Neural crest cell (in vitro differentiated cells): ENCODE data around the gene FOXN1. TPM values are rescaled to one million over a fixed set of nuclear protein-coding genes. Genes with fewer than 3 reads are reported as not detected.
"Not testable (repeated sequence)": the region's sequence is repeated elsewhere in the genome, so short reads cannot be mapped to it uniquely, and the experiment has no call there.

Experiments used
- DNase-seq: peaks from one replicate; pipeline ENCODE4 v3.0.0; 2021; ENCODE audit warnings: low read depth, mixed read lengths, low spot score
- H3K27ac Mint-ChIP-seq: one replicate; pipeline ENCODE4 v1.8.0; 2021; ENCODE audit warnings: mild to moderate bottlenecking, mixed read lengths; ENCODE audit not compliant: unreplicated experiment
- H3K27me3 Mint-ChIP-seq: 2 replicates; pipeline ENCODE4 v1.8.0; 2021; ENCODE audit warnings: low read depth, mild to moderate bottlenecking, mixed read lengths
- H3K36me3 Mint-ChIP-seq: 2 replicates; pipeline ENCODE4 v1.8.0; 2021; ENCODE audit warnings: low read depth, mild to moderate bottlenecking, mixed read lengths
- H3K4me1 Mint-ChIP-seq: 2 replicates; pipeline ENCODE4 v1.8.0; 2021; ENCODE audit warnings: mixed read lengths
- H3K4me3 Mint-ChIP-seq: one replicate; pipeline ENCODE4 v1.8.0; 2021; ENCODE audit warnings: mild to moderate bottlenecking, mixed read lengths
- H3K9me3 Mint-ChIP-seq: 2 replicates; pipeline ENCODE4 v1.8.0; 2021; ENCODE audit warnings: mixed read lengths
- total RNA-seq: library from RNA; stranded (reverse); gene quantifications from 2 replicates; pipeline ENCODE4 v1.2.1, GENCODE V29; 2021
- TF ChIP-seq, protein P1 (sequence below): fragments of 200-600 bp; sonication (generic); conservative IDR thresholded peaks from 2 replicates; pipeline ENCODE4 v1.5.0; 2021; ENCODE audit warnings: antibody characterized with exemption, mild to moderate bottlenecking

FOXN1 gene
- total RNA-seq, 1 donor from 2014 or later: not detected

DNA sequence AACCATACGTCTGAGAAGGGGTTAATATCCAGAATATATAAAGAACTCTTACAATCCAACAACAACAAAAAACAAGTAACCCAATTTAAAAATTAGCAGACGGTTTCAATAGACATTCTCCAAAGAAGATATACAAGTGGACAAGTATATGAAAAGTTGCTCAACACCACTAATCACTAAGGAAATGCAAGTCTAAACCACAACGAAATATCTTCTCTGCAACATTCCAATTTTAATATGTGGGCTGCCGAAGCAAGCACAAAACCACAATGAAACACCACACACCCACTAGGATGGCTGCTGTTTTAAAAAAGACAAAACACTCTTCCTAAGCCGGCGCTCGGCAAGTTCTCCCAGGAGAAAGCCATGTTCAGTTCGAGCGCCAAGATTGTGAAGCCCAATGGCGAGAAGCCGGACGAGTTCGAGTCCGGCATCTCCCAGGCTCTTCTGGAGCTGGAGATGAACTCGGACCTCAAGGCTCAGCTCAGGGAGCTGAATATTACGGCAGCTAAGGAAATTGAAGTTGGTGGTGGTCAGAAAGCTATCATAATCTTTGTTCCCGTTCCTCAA is 38.6 kb upstream of the FOXN1 start:
- no peak for DNase-seq
- Mint-ChIP-seq H3K27me3 (peaks cover 23% of the 10 kb centered on the region), H3K27ac (no peak overlapping the region), H3K4me3 (no peak overlapping the region), H3K4me1 (no peaks in the 10 kb centered on the region), H3K9me3 (no peaks in the 10 kb centered on the region), H3K36me3 (no peaks in the 10 kb centered on the region)
- TF ChIP-seq, protein P1, sequence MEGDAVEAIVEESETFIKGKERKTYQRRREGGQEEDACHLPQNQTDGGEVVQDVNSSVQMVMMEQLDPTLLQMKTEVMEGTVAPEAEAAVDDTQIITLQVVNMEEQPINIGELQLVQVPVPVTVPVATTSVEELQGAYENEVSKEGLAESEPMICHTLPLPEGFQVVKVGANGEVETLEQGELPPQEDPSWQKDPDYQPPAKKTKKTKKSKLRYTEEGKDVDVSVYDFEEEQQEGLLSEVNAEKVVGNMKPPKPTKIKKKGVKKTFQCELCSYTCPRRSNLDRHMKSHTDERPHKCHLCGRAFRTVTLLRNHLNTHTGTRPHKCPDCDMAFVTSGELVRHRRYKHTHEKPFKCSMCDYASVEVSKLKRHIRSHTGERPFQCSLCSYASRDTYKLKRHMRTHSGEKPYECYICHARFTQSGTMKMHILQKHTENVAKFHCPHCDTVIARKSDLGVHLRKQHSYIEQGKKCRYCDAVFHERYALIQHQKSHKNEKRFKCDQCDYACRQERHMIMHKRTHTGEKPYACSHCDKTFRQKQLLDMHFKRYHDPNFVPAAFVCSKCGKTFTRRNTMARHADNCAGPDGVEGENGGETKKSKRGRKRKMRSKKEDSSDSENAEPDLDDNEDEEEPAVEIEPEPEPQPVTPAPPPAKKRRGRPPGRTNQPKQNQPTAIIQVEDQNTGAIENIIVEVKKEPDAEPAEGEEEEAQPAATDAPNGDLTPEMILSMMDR: no peak

DNA sequence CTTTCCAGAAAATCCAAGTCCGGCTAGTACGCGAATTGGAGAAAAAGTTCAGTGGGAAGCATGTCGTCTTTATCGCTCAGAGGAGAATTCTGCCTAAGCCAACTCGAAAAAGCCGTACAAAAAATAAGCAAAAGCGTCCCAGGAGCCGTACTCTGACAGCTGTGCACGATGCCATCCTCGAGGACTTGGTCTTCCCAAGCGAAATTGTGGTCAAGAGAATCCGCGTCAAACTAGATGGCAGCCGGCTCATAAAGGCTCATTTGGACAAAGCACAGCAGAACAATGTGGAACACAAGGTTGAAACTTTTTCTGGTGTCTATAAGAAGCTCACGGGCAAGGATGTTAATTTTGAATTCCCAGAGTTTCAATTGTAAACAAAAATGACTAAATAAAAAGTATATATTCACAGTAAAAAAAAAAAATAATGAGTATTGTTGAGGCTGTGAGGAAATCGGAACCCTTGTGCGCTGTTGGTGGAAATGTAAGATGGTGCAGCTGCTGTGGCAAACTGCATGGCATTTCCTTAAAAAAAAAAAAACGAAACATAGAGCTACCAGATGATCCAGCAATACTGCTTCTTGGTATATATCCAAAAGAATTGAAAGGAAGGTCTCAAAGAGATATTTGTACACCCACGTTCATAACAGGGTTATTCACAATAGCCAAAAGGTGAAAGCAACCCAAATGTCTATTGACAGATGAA is 38.0 kb upstream of the FOXN1 start:
- peaks cover 21% of the 10 kb centered on the region for H3K27me3 Mint-ChIP-seq
- DNase-seq, H3K4me1 Mint-ChIP-seq, H3K27ac Mint-ChIP-seq, H3K36me3 Mint-ChIP-seq, H3K4me3 Mint-ChIP-seq, H3K9me3 Mint-ChIP-seq: not testable (repeated sequence)

DNA sequence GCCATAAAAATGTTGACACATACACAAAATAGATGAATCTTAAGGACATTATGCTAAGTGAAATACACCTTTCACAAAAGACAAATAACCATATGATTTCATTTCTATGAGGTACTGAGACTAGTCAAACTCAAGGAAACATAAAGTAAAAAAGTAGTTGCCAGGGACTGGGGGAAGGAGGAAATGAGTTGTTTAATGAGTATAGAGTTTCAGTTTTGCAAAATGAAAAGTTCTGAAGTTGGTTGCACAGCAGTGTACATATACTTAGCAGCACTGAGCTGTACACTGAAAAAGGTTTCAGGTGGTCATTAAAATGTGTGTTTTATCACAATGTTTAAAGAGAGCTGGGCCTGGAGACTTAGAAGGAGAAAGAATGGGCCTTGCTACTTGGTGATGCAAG is 37.4 kb upstream of the FOXN1 start:
- TF ChIP-seq, protein P1: no peak
- Mint-ChIP-seq H3K9me3 (no peaks in the 10 kb centered on the region), H3K27me3 (peaks cover 21% of the 10 kb centered on the region), H3K36me3 (no peaks in the 10 kb centered on the region), H3K4me1 (no peaks in the 10 kb centered on the region), H3K27ac (no peak overlapping the region), H3K4me3 (no peak overlapping the region)
- no peak for DNase-seq

DNA sequence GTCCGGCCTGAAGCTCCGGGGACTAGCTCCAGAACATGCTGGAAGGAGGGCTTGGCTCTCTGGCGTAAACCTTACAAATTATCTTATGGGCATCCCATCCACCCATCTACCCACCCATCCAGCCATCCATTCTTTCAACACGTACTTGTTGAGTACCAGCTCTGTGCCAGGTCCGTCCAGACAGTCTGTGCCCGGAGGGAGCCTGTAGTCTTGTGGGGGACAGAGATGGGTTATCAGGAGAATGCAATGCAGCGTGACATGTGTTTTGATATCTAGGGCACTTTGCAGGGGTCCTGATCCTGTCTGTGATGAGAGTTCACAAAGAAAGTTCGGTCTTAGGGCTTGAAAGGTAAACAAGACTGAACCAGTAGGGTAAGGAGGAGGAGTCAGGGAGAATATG is 36.8 kb upstream of the FOXN1 start:
- TF ChIP-seq, protein P1: no peak
- no peaks in the 10 kb centered on the region for H3K36me3 Mint-ChIP-seq
- peaks cover 21% of the 10 kb centered on the region for H3K27me3 Mint-ChIP-seq
- no peaks in the 10 kb centered on the region for H3K4me1 Mint-ChIP-seq
- H3K4me3 Mint-ChIP-seq: no peak overlapping the region
- no peak for DNase-seq
- no peaks in the 10 kb centered on the region for H3K9me3 Mint-ChIP-seq
- H3K27ac Mint-ChIP-seq: no peak overlapping the region

DNA sequence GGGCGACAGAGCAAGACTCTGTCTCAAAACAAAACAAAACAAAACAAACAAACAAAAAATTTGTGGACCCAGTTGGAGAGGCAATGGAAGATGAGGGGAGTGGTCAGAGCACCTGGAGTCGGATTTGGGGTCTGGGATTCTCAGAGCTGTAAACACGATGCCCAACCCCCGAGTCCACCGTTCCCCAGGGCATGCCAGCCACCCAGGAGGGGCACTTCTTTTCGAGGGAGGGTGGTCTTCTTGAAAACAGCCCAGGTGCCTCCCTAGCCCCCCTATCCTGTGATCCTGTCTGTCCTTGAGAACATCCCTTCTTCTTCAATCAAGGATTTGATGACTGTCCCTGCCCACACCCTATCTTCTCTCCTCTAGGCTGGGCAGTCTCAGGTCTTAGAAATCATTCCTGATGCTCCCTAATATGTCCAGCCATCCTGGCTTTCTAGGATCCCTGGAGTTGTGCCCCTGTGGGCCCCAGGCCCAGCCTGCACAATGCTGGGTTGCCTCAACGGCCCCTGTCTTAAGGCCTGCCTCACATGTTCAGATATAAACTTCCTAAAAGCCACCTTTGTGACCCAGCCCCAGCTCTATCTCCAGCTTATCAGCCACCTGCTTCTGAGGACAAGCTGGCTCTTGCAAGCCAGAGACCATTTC is 35.8 kb upstream of the FOXN1 start:
- no peaks in the 10 kb centered on the region for H3K9me3 Mint-ChIP-seq
- H3K36me3 Mint-ChIP-seq: no peaks in the 10 kb centered on the region
- no peaks in the 10 kb centered on the region for H3K4me1 Mint-ChIP-seq
- no peak overlapping the region for H3K4me3 Mint-ChIP-seq
- DNase-seq: no peak
- TF ChIP-seq, protein P1: no peak
- peaks cover 17% of the 10 kb centered on the region for H3K27me3 Mint-ChIP-seq
- no peak overlapping the region for H3K27ac Mint-ChIP-seq

DNA sequence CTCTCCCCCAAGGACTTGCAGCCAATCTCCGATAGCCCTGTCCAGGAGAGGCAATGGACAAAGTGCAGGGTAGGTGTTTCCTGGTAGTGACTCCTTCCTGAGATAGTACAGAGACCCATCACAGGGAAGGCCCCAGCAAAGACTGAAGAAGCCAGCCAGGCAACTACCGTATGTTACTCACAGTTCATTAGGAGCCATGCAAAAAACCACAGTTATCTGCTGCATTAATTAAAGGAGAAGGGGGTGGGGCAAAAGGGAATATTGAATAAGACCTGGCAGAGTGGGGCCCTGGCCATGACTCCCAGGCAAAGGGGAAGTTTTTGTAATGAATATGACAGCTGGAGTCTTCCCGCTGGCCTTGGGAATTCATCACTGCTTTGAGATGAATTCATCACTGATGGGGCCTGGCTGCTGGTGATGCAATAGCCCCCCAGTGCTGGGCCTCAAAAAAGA is 35.2 kb upstream of the FOXN1 start:
- H3K9me3 Mint-ChIP-seq: no peaks in the 10 kb centered on the region
- TF ChIP-seq, protein P1: no peak
- no peaks in the 10 kb centered on the region for H3K36me3 Mint-ChIP-seq
- H3K27me3 Mint-ChIP-seq: peaks cover 16% of the 10 kb centered on the region
- DNase-seq: no peak
- no peak overlapping the region for H3K4me3 Mint-ChIP-seq
- H3K27ac Mint-ChIP-seq: no peak overlapping the region
- no peaks in the 10 kb centered on the region for H3K4me1 Mint-ChIP-seq
